GM12873 (cell line): ENCODE results near the gene NKD1.
A peak's percentile ranks its signal among the peaks of the same experiment; 100 is the strongest.

Experiments
- CTCF ChIP-seq: IDR thresholded peaks from 2 replicates; pipeline ENCODE4 v1.5.1; 2012; ENCODE audit warnings: low read depth, mild to moderate bottlenecking, moderate library complexity, low read length, control low read depth; ENCODE audit not compliant: insufficient read depth; ENCODE audit errors: missing control alignments

NKD1 gene

GRCh38 chr16:50607051-50607431 lies 58.8 kb downstream of the NKD1 start:
- TF ChIP-seq CTCF: no peak

DNA sequence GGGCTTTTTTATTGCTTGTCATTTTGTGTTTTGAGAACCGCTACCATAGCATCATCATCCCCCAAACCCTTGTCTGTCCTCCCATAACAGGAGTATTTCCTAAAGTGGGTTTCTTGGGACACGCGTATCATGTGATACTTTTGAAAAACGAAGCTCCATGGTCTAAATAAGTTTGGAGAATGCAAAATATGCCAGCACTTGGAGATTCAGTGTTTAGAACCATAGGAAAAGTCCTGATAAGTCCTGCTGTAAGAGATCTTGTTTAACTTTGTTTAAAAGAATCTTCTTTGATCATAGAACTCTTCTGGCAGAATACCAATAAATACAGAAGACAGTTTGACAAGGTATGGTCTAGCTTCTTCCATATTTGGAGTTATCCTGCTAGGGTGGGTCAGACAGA lies 59.3 kb downstream of the NKD1 start:
- no peak for TF ChIP-seq CTCF

DNA sequence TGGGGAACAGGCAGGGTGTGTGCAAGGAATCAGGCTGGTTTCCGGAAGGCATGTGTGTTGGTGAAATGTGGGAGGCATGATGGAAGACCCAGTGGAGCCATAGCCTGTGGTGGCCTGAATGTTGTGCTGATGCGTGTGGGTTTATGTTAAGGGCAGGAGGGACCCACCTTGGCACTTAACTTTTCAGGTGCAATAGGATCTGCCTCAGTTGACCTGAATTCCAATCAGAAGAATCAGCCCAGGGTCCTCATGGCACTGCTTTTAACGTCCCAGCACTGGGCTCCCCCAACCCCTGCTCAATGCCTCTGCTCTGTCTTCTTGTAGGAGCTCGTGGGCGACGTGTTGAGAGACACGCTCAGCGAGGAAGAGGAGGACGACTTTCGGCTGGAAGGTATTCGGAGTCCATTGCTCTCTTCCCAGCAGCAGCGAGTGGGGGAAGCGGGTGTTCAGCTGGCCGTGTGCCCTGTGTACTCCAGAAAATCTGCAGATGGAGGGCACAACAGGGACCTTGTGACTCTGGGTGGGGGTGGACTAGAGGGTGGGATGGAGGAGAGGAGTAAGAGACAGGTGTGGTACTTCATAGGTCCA lies 59.9 kb downstream of the NKD1 start:
- no peak for TF ChIP-seq CTCF

DNA sequence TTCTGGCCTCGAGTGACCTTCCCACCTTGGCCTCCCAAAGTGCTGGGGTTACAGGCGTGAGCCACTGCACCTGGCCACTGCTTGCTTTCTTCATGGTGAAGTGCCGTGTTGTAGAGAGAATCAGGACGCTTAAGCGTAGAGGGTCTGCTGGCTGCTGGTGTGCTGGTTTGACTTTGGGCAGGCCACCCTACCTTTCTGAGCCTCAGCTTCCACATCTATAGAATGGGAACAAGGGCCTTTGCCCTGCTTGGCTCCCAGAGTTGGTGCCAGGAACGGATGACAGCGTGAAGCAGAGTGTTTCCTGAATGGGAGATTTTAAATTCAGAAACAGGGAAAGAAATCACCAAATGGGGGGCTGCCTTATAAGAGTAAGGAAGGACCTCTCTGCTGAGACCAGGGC lies 60.9 kb downstream of the NKD1 start:
- TF ChIP-seq CTCF: no peak

DNA sequence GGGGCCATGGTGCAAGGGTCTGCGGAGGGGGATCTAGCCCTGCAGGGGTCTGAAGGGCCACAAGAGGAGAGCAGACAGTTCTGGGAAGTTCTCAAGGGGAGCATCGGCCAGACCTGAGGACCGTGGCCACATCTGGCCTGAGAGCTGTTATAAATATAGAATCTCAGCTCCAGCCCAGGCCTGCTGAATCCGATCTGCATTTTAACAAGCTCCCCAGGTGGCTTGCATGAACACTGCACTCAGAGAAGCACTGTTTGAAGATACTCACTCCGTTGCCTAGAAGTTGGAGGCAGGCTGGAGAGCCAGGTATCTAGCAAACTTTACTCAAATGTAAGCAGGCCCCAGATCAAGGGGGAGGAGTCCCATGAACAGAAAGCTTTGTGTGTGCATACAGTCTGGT lies 61.3 kb downstream of the NKD1 start:
- no peak for TF ChIP-seq CTCF

DNA sequence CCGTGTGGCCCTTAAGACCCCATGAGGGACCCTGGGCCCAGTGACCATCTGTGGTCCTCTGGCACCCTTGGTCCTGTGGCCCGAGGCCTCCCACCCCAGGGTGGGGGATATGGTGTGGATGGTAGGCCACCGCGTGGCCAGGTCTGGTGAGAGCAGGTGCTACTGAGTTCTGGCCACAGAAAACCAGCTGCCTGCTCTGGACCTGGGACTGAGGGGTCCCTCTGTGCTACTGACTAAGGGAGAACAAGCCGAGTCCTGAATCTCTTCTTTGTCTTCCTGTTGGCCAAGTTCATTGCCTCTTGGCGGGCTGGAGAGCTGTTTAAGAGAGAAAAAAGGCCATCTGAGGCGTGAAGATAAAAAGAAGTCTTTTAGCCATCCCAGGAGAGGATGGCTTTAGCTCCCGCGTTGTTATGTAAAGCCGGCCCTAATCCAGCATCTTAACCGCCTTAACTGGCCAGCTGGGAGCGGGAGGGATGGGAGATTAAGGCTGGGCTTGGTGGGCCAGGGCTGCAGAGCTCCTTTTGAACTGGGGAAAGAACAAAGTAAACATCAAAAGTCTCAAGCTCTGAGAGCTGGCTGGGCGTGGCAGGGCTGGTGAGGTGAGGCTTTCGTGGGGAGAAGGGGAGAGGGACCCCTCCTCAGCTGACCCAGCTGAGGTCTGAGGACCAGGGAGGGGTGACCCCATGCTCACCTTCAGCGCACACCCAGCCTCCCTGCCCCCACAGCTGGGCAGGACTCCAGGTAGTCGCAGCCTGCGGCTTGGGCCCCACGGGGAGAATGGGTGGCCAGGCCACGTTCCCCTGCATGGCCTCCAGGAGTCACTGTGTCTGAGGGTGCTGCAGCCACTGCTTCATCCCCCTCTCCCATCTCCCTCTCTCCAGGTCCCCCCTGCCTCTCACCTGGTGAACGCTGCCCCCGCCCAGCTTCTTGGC lies 62.4 kb downstream of the NKD1 start:
- TF ChIP-seq CTCF: peak; percentile 23

DNA sequence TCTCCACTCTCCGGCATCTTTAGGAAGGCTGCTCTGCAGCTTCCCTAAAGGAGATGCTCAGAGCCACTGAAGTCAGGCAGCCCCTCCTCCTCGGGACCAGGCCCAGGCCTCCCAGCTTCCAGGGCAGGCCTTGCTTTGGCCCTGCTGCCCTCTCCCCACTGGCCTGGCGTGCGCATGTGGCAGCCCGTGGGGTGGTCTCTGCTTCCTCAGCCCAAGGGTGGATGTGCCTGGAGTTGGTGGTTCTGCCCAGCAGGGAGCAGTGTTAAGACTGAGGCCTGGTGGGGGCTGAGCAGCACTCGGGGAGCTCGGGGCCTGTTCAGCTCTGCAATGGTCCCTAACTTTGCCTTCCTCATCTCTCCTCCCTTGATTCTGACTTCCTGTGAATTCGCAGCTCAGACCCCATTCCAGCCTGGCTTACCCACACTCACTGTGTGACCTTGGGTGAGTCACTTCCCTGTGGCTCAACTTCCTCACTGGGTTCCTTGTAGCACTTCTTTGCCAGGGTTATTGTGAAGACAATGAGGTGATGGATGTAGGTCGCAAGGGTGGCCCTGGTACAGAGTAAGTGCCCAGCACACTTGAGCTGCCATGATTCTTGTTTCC lies 63.2 kb downstream of the NKD1 start:
- TF ChIP-seq CTCF: no peak
